ENCODE measurements around the gene B3GALT2.
A peak's percentile ranks its signal among the peaks of the same experiment; 100 is the strongest.
"Not testable (repeated sequence)": the region's sequence is repeated elsewhere in the genome, so short reads cannot be mapped to it uniquely, and the experiment has no call there.

B3GALT2 gene

GRCh38 chr1:193185901-193186731 is at the start of gene B3GALT2:
Gene B3GALT2, minus strand, starts transcription at chr1:193186613. Its CDS starts 5,051 bp downstream, at chr1:193181562.
- DNase-seq, result peak; percentile 9

GRCh38 chr1:193234530-193234929 is 48.1 kb upstream of the B3GALT2 start:
- DNase-seq, result no peak

GRCh38 chr1:193231146-193231545 is 44.7 kb upstream of the B3GALT2 start:
- DNase-seq, result not testable (repeated sequence)

- no peak for DNase-seq
Measured at GRCh38 chr1:193229136-193229535, 42.7 kb upstream of the B3GALT2 start.

- no peak for DNase-seq
Measured at GRCh38 chr1:193222056-193222615, 35.7 kb upstream of the B3GALT2 start.

GRCh38 chr1:193221651-193222050 is 35.2 kb upstream of the B3GALT2 start:
- DNase-seq, result no peak

GRCh38 chr1:193219391-193219790 is 33.0 kb upstream of the B3GALT2 start:
- DNase-seq, result no peak

GRCh38 chr1:193216920-193217319 is 30.5 kb upstream of the B3GALT2 start:
- no peak for DNase-seq

- no peak for DNase-seq
Measured at GRCh38 chr1:193213998-193214397, 27.6 kb upstream of the B3GALT2 start.

- DNase-seq, result no peak
Measured at GRCh38 chr1:193212637-193213036, 26.2 kb upstream of the B3GALT2 start.

- DNase-seq, result peak; percentile 2
Measured at GRCh38 chr1:193211539-193211938, 25.1 kb upstream of the B3GALT2 start.

- no peak for DNase-seq
Measured at GRCh38 chr1:193210996-193211395, 24.6 kb upstream of the B3GALT2 start.

- no peak for DNase-seq
Measured at GRCh38 chr1:193201021-193201420, 14.6 kb upstream of the B3GALT2 start.

- no peak for DNase-seq
Measured at GRCh38 chr1:193199940-193200339, 13.5 kb upstream of the B3GALT2 start.

GRCh38 chr1:193192586-193192985 is 6.2 kb upstream of the B3GALT2 start:
- DNase-seq, result no peak

GRCh38 chr1:193190096-193190744 is 3.8 kb upstream of the B3GALT2 start:
- DNase-seq, result no peak

GRCh38 chr1:193189442-193190095 is 3.2 kb upstream of the B3GALT2 start:
- DNase-seq, result no peak

GRCh38 chr1:193188915-193189314 is 2.5 kb upstream of the B3GALT2 start:
- DNase-seq, result not testable (repeated sequence)

- DNase-seq, result no peak
Measured at GRCh38 chr1:193187114-193187513, 701 bp upstream of the B3GALT2 start.

GRCh38 chr1:193185211-193185610 is 1.2 kb downstream of the B3GALT2 start:
- DNase-seq, result no peak

- no peak for DNase-seq
Measured at GRCh38 chr1:193184776-193185175, 1.6 kb downstream of the B3GALT2 start.

GRCh38 chr1:193183019-193183627 is 3.3 kb downstream of the B3GALT2 start:
- peak; percentile 63 for DNase-seq

- no peak for DNase-seq
Measured at GRCh38 chr1:193181985-193182384, 4.4 kb downstream of the B3GALT2 start.

All from activated CD4-positive, alpha-beta T cell treated with anti-CD3 and anti-CD28 coated beads, Interleukin-2, amount 50 U/mL, for 16 hours (primary cell).